H9 (cell line): ENCODE data around the gene CHRNA3. TPM values are rescaled to one million over a fixed set of nuclear protein-coding genes. Genes with fewer than 3 reads are reported as not detected.

Experiments used
- DNase-seq: peaks from one replicate; pipeline ENCODE4 v3.0.0-alpha.2; 2017
- H2AFZ ChIP-seq: one replicate; pipeline ENCODE4 v1.6.1; 2013; ENCODE audit warnings: mild to moderate bottlenecking, low read length, control low read depth, moderate library complexity
- H2AK5ac ChIP-seq: 2 replicates; pipeline ENCODE4 v1.6.1; 2013; ENCODE audit warnings: low read length, control low read depth, mixed read lengths; ENCODE audit not compliant: insufficient read length
- H2BK120ac ChIP-seq: one replicate; pipeline ENCODE4 v1.6.1; 2013; ENCODE audit warnings: low read depth, mild to moderate bottlenecking, low read length, control low read depth, inconsistent platforms; ENCODE audit not compliant: poor library complexity, severe bottlenecking
- H2BK12ac ChIP-seq: 2 replicates; pipeline ENCODE4 v1.6.1; 2013; ENCODE audit warnings: low read length, control low read depth, mixed read lengths, low read depth; ENCODE audit not compliant: insufficient read length
- H2BK15ac ChIP-seq: 2 replicates; pipeline ENCODE4 v1.6.1; 2013; ENCODE audit warnings: low read depth, low read length, control low read depth
- H2BK20ac ChIP-seq: one replicate; pipeline ENCODE4 v1.6.1; 2013; ENCODE audit warnings: low read depth, mild to moderate bottlenecking, low read length, control low read depth, inconsistent platforms; ENCODE audit not compliant: poor library complexity, severe bottlenecking
- H2BK5ac ChIP-seq: 2 replicates; pipeline ENCODE4 v1.6.1; 2013; ENCODE audit warnings: low read length, control low read depth, mixed read lengths; ENCODE audit not compliant: insufficient read length
- H3K14ac ChIP-seq: 2 replicates; pipeline ENCODE4 v1.6.1; 2013; ENCODE audit warnings: low read length, control low read depth; ENCODE audit not compliant: insufficient read depth
- H3K18ac ChIP-seq: 2 replicates; pipeline ENCODE4 v1.6.1; 2013; ENCODE audit warnings: low read depth, mild to moderate bottlenecking, mixed read lengths, low read length, control low read depth; ENCODE audit not compliant: insufficient read length
- H3K23ac ChIP-seq: 2 replicates; pipeline ENCODE4 v1.6.1; 2013; ENCODE audit warnings: low read length, control low read depth, mixed read lengths, low read depth; ENCODE audit not compliant: insufficient read length
- H3K23me2 ChIP-seq: 2 replicates; pipeline ENCODE4 v1.6.1; 2013; ENCODE audit warnings: low read depth, mild to moderate bottlenecking, mixed read lengths, low read length, control low read depth; ENCODE audit not compliant: insufficient read length, poor library complexity, severe bottlenecking
- H3K27ac ChIP-seq: 2 replicates; pipeline ENCODE4 v1.5.1; 2013; ENCODE audit warnings: low read length, control low read depth, mixed read lengths, low read depth; ENCODE audit not compliant: insufficient read length
- H3K27me3 ChIP-seq: 2 replicates; pipeline ENCODE4 v1.6.1; 2013; ENCODE audit warnings: low read length, control low read depth, inconsistent platforms; ENCODE audit not compliant: insufficient read depth
- H3K4ac ChIP-seq: 2 replicates; pipeline ENCODE4 v1.6.1; 2013; ENCODE audit warnings: low read depth, mild to moderate bottlenecking, control low read depth, inconsistent platforms, low read length, moderate library complexity
- H3K4me1 ChIP-seq: 2 replicates; pipeline ENCODE4 v1.6.1; 2013; ENCODE audit warnings: low read length, control low read depth, inconsistent platforms; ENCODE audit not compliant: insufficient read depth
- H3K4me2 ChIP-seq: 2 replicates; pipeline ENCODE4 v1.6.1; 2013; ENCODE audit warnings: low read length, control low read depth, mixed read lengths; ENCODE audit not compliant: insufficient read length, insufficient read depth
- H3K56ac ChIP-seq: 2 replicates; pipeline ENCODE4 v1.6.1; 2013; ENCODE audit warnings: low read depth, mild to moderate bottlenecking, mixed read lengths, low read length, control low read depth; ENCODE audit not compliant: insufficient read length
- H3K79me1 ChIP-seq: 2 replicates; pipeline ENCODE4 v1.6.1; 2013; ENCODE audit warnings: low read depth, mild to moderate bottlenecking, moderate library complexity, low read length, control low read depth, inconsistent platforms; ENCODE audit not compliant: insufficient read depth, poor library complexity, severe bottlenecking
- H3K79me2 ChIP-seq: 2 replicates; pipeline ENCODE4 v1.6.1; 2013; ENCODE audit warnings: low read length, control low read depth, inconsistent platforms; ENCODE audit not compliant: insufficient read depth
- H3K9ac ChIP-seq: 2 replicates; pipeline ENCODE4 v1.6.1; 2013; ENCODE audit warnings: low read length, control low read depth, mixed read lengths; ENCODE audit not compliant: insufficient read length; ENCODE audit errors: extremely low read depth
- H3K9me3 ChIP-seq: one replicate; pipeline ENCODE4 v1.6.1; 2013; ENCODE audit warnings: low read depth, low read length, inconsistent platforms; ENCODE audit not compliant: control insufficient read depth
- H3T11ph ChIP-seq: one replicate; pipeline ENCODE4 v1.6.1; 2013; ENCODE audit warnings: mild to moderate bottlenecking, low read length, control low read depth, inconsistent platforms
- H4K20me1 ChIP-seq: one replicate; pipeline ENCODE4 v1.6.1; 2013; ENCODE audit not compliant: control insufficient read depth, insufficient read length, insufficient read depth
- H4K5ac ChIP-seq: 2 replicates; pipeline ENCODE4 v1.6.1; 2013; ENCODE audit warnings: low read depth, mild to moderate bottlenecking, mixed read lengths, low read length, control low read depth; ENCODE audit not compliant: insufficient read length
- H4K8ac ChIP-seq: replicated peaks from 2 replicates; pipeline ENCODE4 v1.6.1; 2013; ENCODE audit warnings: low read length, control low read depth, mixed read lengths, low read depth; ENCODE audit not compliant: insufficient read length
- H4K91ac ChIP-seq: 2 replicates; pipeline ENCODE4 v1.6.1; 2013; ENCODE audit warnings: low read depth, mild to moderate bottlenecking, moderate library complexity, mixed read lengths, low read length, control low read depth; ENCODE audit not compliant: insufficient read length
- H3K27ac Mint-ChIP-seq, 3 experiments: 2 replicates in 2 of 3; 3 replicates in 1 of 3; pipeline ENCODE4 v1.8.0; 2020 to 2021; ENCODE audit warnings: mixed read lengths in 3 of 3, mild to moderate bottlenecking in 1 of 3, moderate library complexity in 1 of 3
- H3K27me3 Mint-ChIP-seq: 2 replicates; pipeline ENCODE4 v1.8.0; 2021; ENCODE audit warnings: low read depth, mild to moderate bottlenecking, moderate library complexity, mixed read lengths
- H3K36me3 Mint-ChIP-seq, 3 experiments: 2 replicates in 2 of 3; 3 replicates in 1 of 3; pipeline ENCODE4 v1.8.0; 2020 to 2021; ENCODE audit warnings: low read depth in 3 of 3, mixed read lengths in 3 of 3; ENCODE audit not compliant: insufficient read depth in 1 of 3
- H3K4me1 Mint-ChIP-seq, 2 experiments: 2 replicates each; pipeline ENCODE4 v1.8.0; 2020; ENCODE audit warnings: mixed read lengths in 2 of 2
- H3K4me3 Mint-ChIP-seq, 2 experiments: 2 replicates in 1 of 2; 3 replicates in 1 of 2; pipeline ENCODE4 v1.8.0; 2020 to 2021; ENCODE audit warnings: mild to moderate bottlenecking in 2 of 2, mixed read lengths in 2 of 2, moderate library complexity in 1 of 2
- H3K9me3 Mint-ChIP-seq, 2 experiments: 2 replicates in 1 of 2; 3 replicates in 1 of 2; pipeline ENCODE4 v1.8.0; 2020; ENCODE audit warnings: mild to moderate bottlenecking in 2 of 2, mixed read lengths in 2 of 2, moderate library complexity in 1 of 2
- CTCF ChIP-seq: fragments of 200-600 bp; sonication (generic); conservative IDR thresholded peaks from 3 replicates; pipeline ENCODE4 v1.8.0; 2021; ENCODE audit warnings: antibody characterized with exemption, mild to moderate bottlenecking
- WGBS: extraction: QIAGEN DNeasy Blood & Tissue Kit; methylation state at CpG from one replicate; pipeline ENCODE4 v1.1.7; 2013; ENCODE audit warnings: missing lambda C conversion rate, low lambda C conversion rate, mixed read lengths; ENCODE audit not compliant: insufficient read length; ENCODE audit errors: extremely low coverage; 5-methylcytosine and 5-hydroxymethylcytosine counted together
- total RNA-seq: library from RNA; stranded (reverse); gene quantifications from 2 replicates; pipeline ENCODE4 v1.2.1, GENCODE V29; 2021

CHRNA3 gene
- total RNA-seq, 1 experiment from 2014 or later, result 0.81 TPM

- no peak overlapping the region for H3K27ac Mint-ChIP-seq
- H3K4me3 Mint-ChIP-seq, result no peak overlapping the region
- Histone ChIP-seq H3K14ac (no peak overlapping the region), H2AFZ (no peak overlapping the region), H4K5ac (no peak overlapping the region), H4K91ac (no peak overlapping the region), H4K8ac (no peak overlapping the region), H3K23ac (no peak overlapping the region), H2BK12ac (no peak overlapping the region), H3K56ac (no peak overlapping the region), H4K20me1 (no peaks in the 10 kb centered on the region), H3K27me3 (no peaks in the 10 kb centered on the region), H3K27ac (no peak overlapping the region), H3K79me1 (no peaks in the 10 kb centered on the region), H2BK5ac (no peak overlapping the region), H3K4ac (no peak overlapping the region), H2BK15ac (no peak overlapping the region), H3K18ac (no peak overlapping the region), H3T11ph (no peak overlapping the region), H3K4me1 (no peaks in the 10 kb centered on the region), H3K4me2 (no peak overlapping the region), H3K79me2 (peaks cover 3% of the 10 kb centered on the region; the same call in 1 of the 2 replicates), H3K9me3 (no peaks in the 10 kb centered on the region), H2AK5ac (no peak overlapping the region), H2BK120ac (no peak overlapping the region), H2BK20ac (no peak overlapping the region), H3K23me2 (peaks cover 6% of the 10 kb centered on the region), H3K9ac (no peak overlapping the region)
- H3K36me3 Mint-ChIP-seq, result peaks cover 0 to 3% (median 1%) of the 10 kb centered on the region in 3 experiments; a peak in 3 of 7 replicates
- no peaks in the 10 kb centered on the region for H3K27me3 Mint-ChIP-seq
- DNase-seq, result no peak
- WGBS, result no CpG with 5 or more reads among the region's 2 CpGs
- peaks cover 12 to 17% of the 10 kb centered on the region in 2 experiments for H3K4me1 Mint-ChIP-seq
- TF ChIP-seq CTCF, result peak; percentile 29; the same call in 1 of the 3 replicates
- no peaks in the 10 kb centered on the region for H3K9me3 Mint-ChIP-seq
Measured at GRCh38 chr15:78570710-78571109, 50.1 kb downstream of the CHRNA3 start.
